Ishikawa (cell line): ENCODE results near the gene ATF7.

ENCODE experiments used
- CEBPB ChIP-seq: IDR thresholded peaks from 2 replicates; pipeline ENCODE4 v1.6.1; 2012
- CREB1 ChIP-seq: IDR thresholded peaks from 2 replicates; pipeline ENCODE4 v1.6.1; 2012; ENCODE audit warnings: low read depth
- EGR1 ChIP-seq: IDR thresholded peaks from 2 replicates; pipeline ENCODE4 v1.6.1; 2012
- EP300 ChIP-seq: IDR thresholded peaks from 2 replicates; pipeline ENCODE4 v1.6.1; 2012; ENCODE audit warnings: borderline replicate concordance
- FOXM1 ChIP-seq: IDR thresholded peaks from 2 replicates; pipeline ENCODE4 v1.6.1; 2012; ENCODE audit warnings: low read depth, borderline replicate concordance
- NFIC ChIP-seq: IDR thresholded peaks from 2 replicates; pipeline ENCODE4 v1.6.1; 2012
- RAD21 ChIP-seq: IDR thresholded peaks from 2 replicates; pipeline ENCODE4 v1.6.1; 2012; ENCODE audit warnings: low read depth
- TAF1 ChIP-seq: IDR thresholded peaks from 2 replicates; pipeline ENCODE4 v1.6.1; 2012; ENCODE audit warnings: low read depth, mild to moderate bottlenecking
- TCF12 ChIP-seq: IDR thresholded peaks from 2 replicates; pipeline ENCODE4 v1.6.1; 2012; ENCODE audit warnings: low read depth
- TEAD4 ChIP-seq: IDR thresholded peaks from 2 replicates; pipeline ENCODE4 v1.6.1; 2012
- YY1 ChIP-seq: IDR thresholded peaks from 2 replicates; pipeline ENCODE4 v1.6.1; 2012; ENCODE audit warnings: low read depth
- ZBTB7A ChIP-seq: IDR thresholded peaks from 2 replicates; pipeline ENCODE4 v1.6.1; 2012; ENCODE audit warnings: low read depth
- TF ChIP-seq, protein P1 (sequence below): IDR thresholded peaks from 2 replicates; pipeline ENCODE4 v1.6.1; 2012
- TF ChIP-seq, protein P2 (sequence below): IDR thresholded peaks from 2 replicates; pipeline ENCODE4 v1.6.1; 2012; ENCODE audit warnings: low read depth, mild to moderate bottlenecking
- TF ChIP-seq, protein P3 (sequence below): IDR thresholded peaks from 2 replicates; pipeline ENCODE4 v1.6.1; 2012

The ATF7 gene

DNA sequence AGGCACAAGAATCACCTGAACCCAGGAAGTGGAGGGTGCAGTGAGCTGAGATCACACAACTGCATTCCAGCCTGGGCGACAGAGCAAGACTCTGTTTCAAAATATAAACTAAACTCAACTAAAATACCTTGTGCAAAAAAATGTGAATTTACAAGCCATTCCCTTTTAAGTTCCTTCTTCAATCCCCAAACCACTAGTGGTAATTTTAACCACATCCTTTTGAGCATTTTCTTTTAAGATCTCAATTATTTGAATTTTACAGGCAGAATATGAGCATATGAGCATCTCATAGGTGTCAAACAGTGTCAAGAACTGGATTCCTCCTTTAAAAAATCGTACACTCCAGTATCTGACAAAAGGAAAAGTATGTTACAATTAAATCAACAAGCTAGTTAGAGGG, 61.9 kb downstream of the ATF7 start:
- no peak for TF ChIP-seq EGR1
- TF ChIP-seq CREB1: no peak
- TF ChIP-seq, protein P1, sequence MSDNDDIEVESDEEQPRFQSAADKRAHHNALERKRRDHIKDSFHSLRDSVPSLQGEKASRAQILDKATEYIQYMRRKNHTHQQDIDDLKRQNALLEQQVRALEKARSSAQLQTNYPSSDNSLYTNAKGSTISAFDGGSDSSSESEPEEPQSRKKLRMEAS: no peak
- no peak for TF ChIP-seq TCF12
- TF ChIP-seq, protein P2, sequence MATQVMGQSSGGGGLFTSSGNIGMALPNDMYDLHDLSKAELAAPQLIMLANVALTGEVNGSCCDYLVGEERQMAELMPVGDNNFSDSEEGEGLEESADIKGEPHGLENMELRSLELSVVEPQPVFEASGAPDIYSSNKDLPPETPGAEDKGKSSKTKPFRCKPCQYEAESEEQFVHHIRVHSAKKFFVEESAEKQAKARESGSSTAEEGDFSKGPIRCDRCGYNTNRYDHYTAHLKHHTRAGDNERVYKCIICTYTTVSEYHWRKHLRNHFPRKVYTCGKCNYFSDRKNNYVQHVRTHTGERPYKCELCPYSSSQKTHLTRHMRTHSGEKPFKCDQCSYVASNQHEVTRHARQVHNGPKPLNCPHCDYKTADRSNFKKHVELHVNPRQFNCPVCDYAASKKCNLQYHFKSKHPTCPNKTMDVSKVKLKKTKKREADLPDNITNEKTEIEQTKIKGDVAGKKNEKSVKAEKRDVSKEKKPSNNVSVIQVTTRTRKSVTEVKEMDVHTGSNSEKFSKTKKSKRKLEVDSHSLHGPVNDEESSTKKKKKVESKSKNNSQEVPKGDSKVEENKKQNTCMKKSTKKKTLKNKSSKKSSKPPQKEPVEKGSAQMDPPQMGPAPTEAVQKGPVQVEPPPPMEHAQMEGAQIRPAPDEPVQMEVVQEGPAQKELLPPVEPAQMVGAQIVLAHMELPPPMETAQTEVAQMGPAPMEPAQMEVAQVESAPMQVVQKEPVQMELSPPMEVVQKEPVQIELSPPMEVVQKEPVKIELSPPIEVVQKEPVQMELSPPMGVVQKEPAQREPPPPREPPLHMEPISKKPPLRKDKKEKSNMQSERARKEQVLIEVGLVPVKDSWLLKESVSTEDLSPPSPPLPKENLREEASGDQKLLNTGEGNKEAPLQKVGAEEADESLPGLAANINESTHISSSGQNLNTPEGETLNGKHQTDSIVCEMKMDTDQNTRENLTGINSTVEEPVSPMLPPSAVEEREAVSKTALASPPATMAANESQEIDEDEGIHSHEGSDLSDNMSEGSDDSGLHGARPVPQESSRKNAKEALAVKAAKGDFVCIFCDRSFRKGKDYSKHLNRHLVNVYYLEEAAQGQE: no peak
- TF ChIP-seq TEAD4: no peak
- no peak for TF ChIP-seq TAF1
- TF ChIP-seq, protein P3, sequence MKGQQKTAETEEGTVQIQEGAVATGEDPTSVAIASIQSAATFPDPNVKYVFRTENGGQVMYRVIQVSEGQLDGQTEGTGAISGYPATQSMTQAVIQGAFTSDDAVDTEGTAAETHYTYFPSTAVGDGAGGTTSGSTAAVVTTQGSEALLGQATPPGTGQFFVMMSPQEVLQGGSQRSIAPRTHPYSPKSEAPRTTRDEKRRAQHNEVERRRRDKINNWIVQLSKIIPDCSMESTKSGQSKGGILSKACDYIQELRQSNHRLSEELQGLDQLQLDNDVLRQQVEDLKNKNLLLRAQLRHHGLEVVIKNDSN: no peak
- TF ChIP-seq CEBPB: no peak
- TF ChIP-seq YY1: no peak
- TF ChIP-seq NFIC: no peak
- TF ChIP-seq RAD21: no peak
- no peak for TF ChIP-seq FOXM1
- no peak for TF ChIP-seq ZBTB7A
- TF ChIP-seq EP300: no peak

DNA sequence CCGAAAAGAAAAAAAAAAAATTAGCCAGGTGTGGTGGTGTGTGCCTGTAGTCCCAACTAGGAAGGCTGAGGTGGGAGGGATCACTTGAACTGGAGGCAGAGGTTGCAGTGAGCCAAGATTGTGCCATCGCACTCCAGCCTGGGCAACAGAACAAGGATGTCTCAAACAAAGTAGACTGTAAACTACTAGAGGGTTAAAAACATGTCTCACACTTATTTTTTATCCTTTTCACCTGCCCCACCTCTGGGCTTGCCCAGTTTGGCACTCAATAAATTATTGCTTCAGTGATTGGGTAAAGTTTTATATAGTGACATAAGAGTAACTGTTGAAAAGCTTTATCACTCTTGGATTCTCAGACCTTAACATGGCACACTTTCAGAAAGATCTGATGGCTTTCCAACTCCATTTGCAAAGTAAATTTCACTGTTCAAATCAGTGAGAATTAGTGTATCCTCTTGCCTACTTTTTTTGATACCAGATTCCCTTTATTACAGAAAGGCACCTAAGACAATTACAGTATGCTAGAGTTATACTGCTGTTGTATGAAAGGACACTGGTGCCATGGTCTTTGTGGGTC, 62.6 kb downstream of the ATF7 start:
- no peak for TF ChIP-seq CEBPB
- TF ChIP-seq, protein P2: no peak
- TF ChIP-seq EGR1: no peak
- TF ChIP-seq, protein P1: no peak
- no peak for TF ChIP-seq CREB1

DNA sequence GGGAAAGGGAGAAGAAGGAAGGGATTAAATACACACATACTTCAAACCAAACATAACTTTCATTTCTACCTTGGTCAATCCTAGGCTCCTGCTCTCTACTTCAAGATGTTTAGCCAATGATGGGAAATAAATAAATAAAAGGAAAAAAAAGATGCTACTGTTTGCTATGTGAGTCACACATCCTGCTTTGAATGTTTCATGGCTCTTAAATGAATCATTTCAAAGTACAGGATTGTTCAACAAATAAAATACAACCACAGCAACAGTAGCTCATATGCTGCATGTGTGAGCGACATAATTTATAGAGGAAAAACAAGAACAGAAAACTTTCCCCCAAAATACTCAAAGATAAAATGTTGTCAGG, 64.6 kb downstream of the ATF7 start:
- TF ChIP-seq FOXM1 (no peak), ZBTB7A (no peak), EP300 (no peak), NFIC (no peak), RAD21 (no peak), TEAD4 (no peak), CREB1 (no peak), TAF1 (no peak)
- TF ChIP-seq, protein P3: no peak

DNA sequence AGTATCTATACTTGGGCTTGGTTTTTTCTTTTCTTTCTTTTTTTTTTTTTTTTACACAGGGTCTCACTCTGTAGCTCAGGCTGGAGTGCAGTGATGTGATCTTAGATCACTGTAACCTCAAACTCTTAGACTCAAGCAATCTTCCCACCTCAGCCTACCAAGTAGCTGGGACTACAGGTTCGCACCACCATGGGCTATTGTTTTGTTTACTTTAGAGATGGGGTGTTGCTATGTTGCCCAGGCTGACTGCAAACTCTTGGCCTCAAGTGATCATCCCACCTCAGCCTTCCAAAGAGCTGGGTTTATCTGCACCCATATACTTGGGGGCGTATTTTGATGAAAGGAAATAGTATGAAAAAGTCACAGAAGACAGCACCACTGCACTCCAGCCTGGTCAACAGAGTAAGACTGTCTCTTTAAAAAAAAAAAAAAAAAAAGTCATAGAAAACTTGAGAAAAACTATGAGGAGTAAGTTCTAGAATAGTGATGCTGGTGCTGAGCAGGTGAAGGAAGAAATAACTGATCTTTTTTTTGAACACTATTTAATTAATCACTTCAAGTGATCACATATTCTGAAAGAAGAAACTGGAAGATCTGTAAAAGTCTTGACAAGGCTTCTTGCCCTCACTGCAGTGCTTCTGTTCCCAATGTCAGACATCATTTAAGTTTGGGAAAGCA, 65.1 kb downstream of the ATF7 start:
- TF ChIP-seq CEBPB (no peak), CREB1 (no peak), TCF12 (no peak), TAF1 (no peak), ZBTB7A (no peak), EGR1 (no peak)
- TF ChIP-seq, protein P3: no peak

DNA sequence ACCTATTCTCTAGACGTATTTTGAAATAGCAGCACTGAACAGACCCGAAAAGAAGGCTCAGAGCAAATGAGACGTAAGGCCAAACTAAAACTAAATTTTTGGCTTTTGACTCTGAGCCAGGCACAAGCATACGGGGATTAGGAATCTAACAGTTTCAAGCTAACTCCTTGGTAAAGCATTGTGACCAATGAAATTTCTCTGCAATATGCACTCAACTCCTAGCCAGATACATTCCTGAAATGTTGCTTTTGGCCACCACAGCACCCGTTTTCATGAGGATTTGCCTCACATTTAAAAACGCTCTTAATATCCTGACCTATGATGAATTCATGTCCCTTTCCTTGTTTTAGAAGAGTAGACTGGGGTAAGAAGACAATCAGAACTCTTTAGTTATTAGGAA, 65.8 kb downstream of the ATF7 start:
- no peak for TF ChIP-seq TCF12
- TF ChIP-seq, protein P1: no peak
- TF ChIP-seq EGR1: no peak
- TF ChIP-seq RAD21: no peak
- no peak for TF ChIP-seq CREB1
- TF ChIP-seq, protein P2: no peak
- no peak for TF ChIP-seq FOXM1
- no peak for TF ChIP-seq TAF1
- no peak for TF ChIP-seq NFIC
- TF ChIP-seq, protein P3: no peak
- no peak for TF ChIP-seq EP300
- TF ChIP-seq CEBPB: no peak
